Transverse colon (tissue), 4 donors: ENCODE data around the gene PRRG1. TPM values are rescaled to one million over a fixed set of nuclear protein-coding genes. Genes with fewer than 3 reads are reported as not detected.

Experiments
- DNase-seq: peaks from one replicate; pipeline ENCODE4 v3.0.0-alpha.2; 2019
- H3K27ac ChIP-seq, 4 donors: fragments of 200-600 bp; sonication (generic); 2 replicates each; pipeline ENCODE4 v1.5.1; 2016 to 2018; ENCODE audit warnings: inconsistent platforms in 4 of 4
- H3K27me3 ChIP-seq: fragments of 200-600 bp; sonication (generic); 2 replicates; pipeline ENCODE4 v1.5.1; 2017; ENCODE audit warnings: inconsistent platforms
- H3K36me3 ChIP-seq, 4 donors: fragments of 200-600 bp; sonication (generic); 2 replicates each; pipeline ENCODE4 v1.5.1; 2017 to 2019; ENCODE audit warnings: inconsistent platforms in 4 of 4
- H3K4me1 ChIP-seq, 4 donors: fragments of 200-600 bp; sonication (generic); 2 replicates each; pipeline ENCODE4 v1.5.1; 2017 to 2020; ENCODE audit warnings: inconsistent platforms in 4 of 4
- H3K4me3 ChIP-seq, 4 donors: fragments of 200-600 bp; sonication (generic); 1 replicate in 1 of 4; 2 replicates in 3 of 4; pipeline versions ENCODE4 v1.5.1 to v1.6.1; 2017 to 2019; ENCODE audit warnings: inconsistent platforms in 4 of 4
- H3K9me3 ChIP-seq, 2 donors: fragments of 200-600 bp; sonication (generic); 2 replicates each; pipeline ENCODE4 v1.5.1; 2017 to 2019; ENCODE audit warnings: inconsistent platforms in 2 of 2
- EP300 ChIP-seq: sonication (generic); formaldehyde crosslinking; IDR thresholded peaks from one replicate; pipeline ENCODE4 v1.6.1; 2017; ENCODE audit warnings: antibody characterized with exemption, low read depth
- POLR2A ChIP-seq: fragments of 450-650 bp; IDR thresholded peaks from one replicate; pipeline ENCODE4 v1.6.1; 2016; ENCODE audit warnings: antibody characterized with exemption, mild to moderate bottlenecking, moderate library complexity
- POLR2AphosphoS5 ChIP-seq, 3 donors: sonication (generic); formaldehyde crosslinking; IDR thresholded peaks; one replicate each; pipeline ENCODE4 v1.6.1; 2016; ENCODE audit warnings: antibody characterized with exemption in 3 of 3
- WGBS, 2 donors: methylation state at CpG; one replicate each; pipeline ENCODE4 v1.1.5; 2018; ENCODE audit warnings: low coverage in 1 of 2; 5-methylcytosine and 5-hydroxymethylcytosine counted together
- in situ Hi-C, 4 donors: fragments of 200-750 bp; cut with MboI; loops; one replicate each; pipeline versions ENCODE4 v1.15.0 to v1.15.1; 2017; ENCODE audit warnings: low sequenced_read_pairs in 3 of 4, low pct_ligation_motif_present in 1 of 4, low pct_unique_long_range_greater_than_20kb in 1 of 4
- intact Hi-C: fragments of 100-400 bp; cut with DNase I; formaldehyde crosslinking; loops from one replicate; pipeline ENCODE4 v1.15.1; 2023; ENCODE audit warnings: low total_unique reads
- total RNA-seq, 4 donors: library from RNA; depleted of rRNA; stranded (reverse); fragments of >200 nt; gene quantifications; one replicate each; pipeline ENCODE4 v1.1.0, GENCODE V29; 2016
- TF ChIP-seq, protein P1 (sequence below), 5 experiments: fragments of 200-600 bp in 3 of 5; fragments of 450-650 bp in 2 of 5; sonication (generic) in 3 of 5; IDR thresholded peaks; 1 replicate in 2 of 5; 2 replicates in 3 of 5; pipeline ENCODE4 v1.5.1; 2016 to 2017; ENCODE audit warnings: antibody characterized with exemption in 5 of 5, inconsistent platforms in 3 of 5, mild to moderate bottlenecking in 2 of 5, moderate library complexity in 1 of 5

PRRG1 gene
- total RNA-seq, 4 donors from 2014 or later = 5.4 to 14.6 (median 11.6) TPM

DNA sequence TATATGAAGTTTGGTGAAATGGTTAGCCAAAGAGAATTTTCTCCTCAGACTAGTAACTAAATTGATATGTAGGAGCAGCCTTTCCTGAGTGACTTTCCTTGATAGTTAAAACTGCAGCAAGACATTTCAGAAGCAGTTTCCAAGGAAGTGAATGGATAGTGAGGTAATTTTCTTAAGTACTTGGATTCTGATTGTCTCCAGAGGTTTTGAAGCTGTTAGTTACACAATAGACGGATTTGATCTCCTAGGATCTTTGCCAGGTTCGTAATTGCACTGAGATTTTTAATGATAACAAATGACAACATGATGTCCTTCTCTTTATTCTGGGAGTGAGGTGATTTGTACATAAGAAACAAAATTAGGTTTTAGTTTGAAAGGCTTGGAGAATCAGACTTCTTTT lies 29.2 kb downstream of the PRRG1 start:
- intact Hi-C loops = no loop called here
- no peak overlapping the region for H3K4me3 ChIP-seq
- H3K9me3 ChIP-seq = no peaks in the 10 kb centered on the region
- 27% methylated on average over 2 of the region's 2 CpGs; no CpG with 5 or more reads in 1 of the 2 donors for WGBS, 2 donors
- in situ Hi-C loops = no loop called here
- no peak for DNase-seq
- no peak overlapping the region for H3K27ac ChIP-seq
- peaks cover 0 to 20% (median 3%) of the 10 kb centered on the region in 4 donors for H3K4me1 ChIP-seq
- no peaks in the 10 kb centered on the region for H3K27me3 ChIP-seq
- H3K36me3 ChIP-seq = no peaks in the 10 kb centered on the region
- TF ChIP-seq POLR2AphosphoS5 (IDR thresholded peaks at IDR 0.05) (no peak), POLR2A (no peak), EP300 (no peak)
- TF ChIP-seq, protein P1, sequence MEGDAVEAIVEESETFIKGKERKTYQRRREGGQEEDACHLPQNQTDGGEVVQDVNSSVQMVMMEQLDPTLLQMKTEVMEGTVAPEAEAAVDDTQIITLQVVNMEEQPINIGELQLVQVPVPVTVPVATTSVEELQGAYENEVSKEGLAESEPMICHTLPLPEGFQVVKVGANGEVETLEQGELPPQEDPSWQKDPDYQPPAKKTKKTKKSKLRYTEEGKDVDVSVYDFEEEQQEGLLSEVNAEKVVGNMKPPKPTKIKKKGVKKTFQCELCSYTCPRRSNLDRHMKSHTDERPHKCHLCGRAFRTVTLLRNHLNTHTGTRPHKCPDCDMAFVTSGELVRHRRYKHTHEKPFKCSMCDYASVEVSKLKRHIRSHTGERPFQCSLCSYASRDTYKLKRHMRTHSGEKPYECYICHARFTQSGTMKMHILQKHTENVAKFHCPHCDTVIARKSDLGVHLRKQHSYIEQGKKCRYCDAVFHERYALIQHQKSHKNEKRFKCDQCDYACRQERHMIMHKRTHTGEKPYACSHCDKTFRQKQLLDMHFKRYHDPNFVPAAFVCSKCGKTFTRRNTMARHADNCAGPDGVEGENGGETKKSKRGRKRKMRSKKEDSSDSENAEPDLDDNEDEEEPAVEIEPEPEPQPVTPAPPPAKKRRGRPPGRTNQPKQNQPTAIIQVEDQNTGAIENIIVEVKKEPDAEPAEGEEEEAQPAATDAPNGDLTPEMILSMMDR (IDR thresholded peaks at IDR 0.05) = no peak

DNA sequence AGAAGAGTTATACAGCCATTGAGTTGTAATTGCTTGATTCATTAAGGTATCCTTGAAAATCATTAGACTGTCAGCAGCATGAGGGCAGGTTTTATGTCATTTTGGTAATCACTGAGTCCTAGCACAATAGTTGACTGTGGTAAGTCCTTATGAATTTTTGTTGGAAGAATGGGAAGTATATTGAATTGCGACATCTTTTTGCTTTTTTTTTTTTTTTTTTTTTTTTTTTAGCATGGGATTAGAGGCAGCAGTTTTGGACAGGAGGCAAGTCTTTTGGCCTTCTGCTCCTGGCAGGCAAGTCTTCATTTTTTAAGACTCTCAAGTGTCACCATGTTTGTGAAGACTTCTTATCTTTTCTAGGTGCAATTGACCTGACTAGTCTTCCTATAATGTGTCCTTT lies 29.7 kb downstream of the PRRG1 start:
- H3K4me1 ChIP-seq = peaks cover 0 to 20% (median 3%) of the 10 kb centered on the region in 4 donors
- no peaks in the 10 kb centered on the region for H3K27me3 ChIP-seq
- no peaks in the 10 kb centered on the region for H3K36me3 ChIP-seq
- DNase-seq = no peak
- intact Hi-C loops = no loop called here
- 82 to 88% methylated on average over 1 of the region's 1 CpG for WGBS, 2 donors
- no peak overlapping the region for H3K27ac ChIP-seq
- TF ChIP-seq EP300 (no peak), POLR2AphosphoS5 (IDR thresholded peaks at IDR 0.05) (no peak), POLR2A (no peak)
- TF ChIP-seq, protein P1 (IDR thresholded peaks at IDR 0.05) = no peak
- no peak overlapping the region for H3K4me3 ChIP-seq
- in situ Hi-C loops = no loop called here
- H3K9me3 ChIP-seq = no peaks in the 10 kb centered on the region

DNA sequence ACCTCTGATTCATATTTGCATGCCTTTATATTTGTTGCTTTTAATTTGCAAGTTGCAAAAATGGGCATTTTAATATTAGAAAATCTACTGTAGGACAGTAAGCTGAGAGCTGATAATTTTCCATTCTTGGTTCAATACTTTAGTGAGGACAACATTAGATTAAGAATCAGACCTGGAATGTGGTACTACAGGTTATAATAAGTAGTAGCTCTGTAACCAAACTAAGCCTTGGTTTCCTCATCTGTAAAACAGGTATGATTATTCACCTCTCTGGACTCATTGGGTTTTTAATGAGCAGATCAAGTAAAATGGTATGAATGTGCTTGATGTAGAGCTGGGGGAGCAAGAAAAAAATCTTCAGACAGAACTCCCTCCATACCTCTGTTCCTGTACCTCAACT lies 31.1 kb downstream of the PRRG1 start:
- Histone ChIP-seq H3K27me3 (no peaks in the 10 kb centered on the region), H3K4me3 (no peak overlapping the region), H3K9me3 (no peaks in the 10 kb centered on the region), H3K36me3 (no peaks in the 10 kb centered on the region), H3K4me1 (peaks cover 0 to 20% (median 3%) of the 10 kb centered on the region in 4 donors), H3K27ac (no peak overlapping the region)
- DNase-seq = no peak
- in situ Hi-C loops (no loop called here), intact Hi-C loops (no loop called here)
- TF ChIP-seq, protein P1 (IDR thresholded peaks at IDR 0.05) = no peak
- TF ChIP-seq POLR2AphosphoS5 (IDR thresholded peaks at IDR 0.05) = no peak
- no peak for TF ChIP-seq POLR2A
- no peak for TF ChIP-seq EP300

DNA sequence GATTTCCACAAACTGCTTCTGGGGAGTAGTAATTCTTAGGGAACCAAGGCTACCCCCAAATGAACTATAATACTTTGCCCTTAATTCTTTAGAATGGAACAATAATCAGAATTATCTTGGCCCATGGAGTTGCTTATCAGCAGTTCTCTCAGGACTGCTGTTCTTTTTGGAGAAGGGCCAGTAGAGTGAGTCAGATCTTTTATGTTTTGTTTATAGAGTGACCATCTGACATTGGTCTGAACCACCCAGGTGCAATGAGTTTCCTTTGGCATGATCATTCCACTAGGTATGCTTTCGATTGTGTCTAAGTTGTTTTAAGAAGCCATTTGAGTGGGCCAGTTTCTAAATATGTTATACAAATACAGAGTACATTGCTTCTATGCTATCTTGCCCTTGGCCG lies 31.8 kb downstream of the PRRG1 start:
- intact Hi-C loops (no loop called here), in situ Hi-C loops (no loop called here)
- H3K36me3 ChIP-seq = no peaks in the 10 kb centered on the region
- TF ChIP-seq POLR2A (no peak), EP300 (no peak), POLR2AphosphoS5 (IDR thresholded peaks at IDR 0.05) (no peak)
- TF ChIP-seq, protein P1 (IDR thresholded peaks at IDR 0.05) = no peak
- H3K27ac ChIP-seq = no peak overlapping the region
- no peaks in the 10 kb centered on the region for H3K9me3 ChIP-seq
- DNase-seq = no peak
- WGBS, 2 donors = 44 to 54% methylated on average over 1 to 2 of the region's 2 CpGs
- H3K4me1 ChIP-seq = peaks cover 0 to 20% (median 3%) of the 10 kb centered on the region in 4 donors
- no peak overlapping the region for H3K4me3 ChIP-seq
- no peaks in the 10 kb centered on the region for H3K27me3 ChIP-seq
